HG03521 (cell line): Measurements from ENCODE around the gene EHF.

ENCODE experiments used
- ATAC-seq: cut with Tn5 transposase; IDR thresholded peaks from one replicate; pipeline ENCODE4 v1.9.1; 2021; ENCODE audit warnings: mild to moderate bottlenecking, moderate library complexity; ENCODE audit not compliant: unreplicated experiment

The EHF gene

GRCh38 chr11:34643311-34643710 is 22.4 kb downstream of the EHF start:
- no peak for ATAC-seq

GRCh38 chr11:34643846-34644245 is 23.0 kb downstream of the EHF start:
- ATAC-seq, result no peak

- ATAC-seq, result no peak
Observed at GRCh38 chr11:34644669-34645406, 23.9 kb downstream of the EHF start.

GRCh38 chr11:34646431-34646830 is 25.5 kb downstream of the EHF start:
- no peak for ATAC-seq

- ATAC-seq, result no peak
Observed at GRCh38 chr11:34647131-34647530, 26.2 kb downstream of the EHF start.

- ATAC-seq, result no peak
Observed at GRCh38 chr11:34647532-34647931, 26.6 kb downstream of the EHF start.

GRCh38 chr11:34648036-34648435 is 27.1 kb downstream of the EHF start:
- no peak for ATAC-seq

- ATAC-seq, result no peak
Observed at GRCh38 chr11:34649597-34649996, 28.7 kb downstream of the EHF start.

GRCh38 chr11:34650528-34650927 is 29.6 kb downstream of the EHF start:
- peak; percentile 88 for ATAC-seq

GRCh38 chr11:34651551-34651950 is 30.7 kb downstream of the EHF start:
- no peak for ATAC-seq

GRCh38 chr11:34652191-34652973 is 31.5 kb downstream of the EHF start:
- no peak for ATAC-seq

- ATAC-seq, result no peak
Observed at GRCh38 chr11:34653031-34653430, 32.1 kb downstream of the EHF start.

GRCh38 chr11:34653851-34654482 is 33.1 kb downstream of the EHF start:
- ATAC-seq, result no peak

GRCh38 chr11:34654483-34655334 is 33.8 kb downstream of the EHF start:
- no peak for ATAC-seq

GRCh38 chr11:34655335-34656008 is 34.6 kb downstream of the EHF start:
- no peak for ATAC-seq

- ATAC-seq, result no peak
Observed at GRCh38 chr11:34656062-34656720, 35.3 kb downstream of the EHF start.

- ATAC-seq, result no peak
Observed at GRCh38 chr11:34658071-34659015, 37.5 kb downstream of the EHF start.

- ATAC-seq, result no peak
Observed at GRCh38 chr11:34659096-34659733, 38.3 kb downstream of the EHF start.
